Mammary epithelial cell (primary cell): Measurements from ENCODE around the gene RGS6.

ENCODE experiments used
- CTCF ChIP-seq, 2 donors: IDR thresholded peaks in 1 of 2; conservative IDR thresholded peaks in 1 of 2; 2 replicates each; pipeline ENCODE4 v1.5.1; 2011 to 2012; ENCODE audit warnings: inconsistent platforms in 2 of 2, low read length in 2 of 2, mild to moderate bottlenecking in 2 of 2, control low read depth in 1 of 2, low read depth in 1 of 2; ENCODE audit not compliant: insufficient read depth in 1 of 2; ENCODE audit errors: extremely low read depth in 1 of 2
- EZH2 ChIP-seq: IDR thresholded peaks from 2 replicates; pipeline ENCODE4 v1.6.1; 2012; ENCODE audit warnings: low read length, inconsistent platforms, borderline replicate concordance

- no peak for TF ChIP-seq CTCF (conservative IDR thresholded peaks at IDR 0.05 in 1 of 2, IDR thresholded peaks at IDR 0.05 in 1 of 2; ENCODE audit: extremely low read depth in 1 of 2, insufficient read depth in 1 of 2, low read depth in 1 of 2, low read length in 2 of 2)
- TF ChIP-seq EZH2, result no peak
Measured at GRCh38 chr14:72123755-72124154, 191.5 kb downstream of the RGS6 start.
